ENCODE measurements around the gene CTNNBIP1.

DNA sequence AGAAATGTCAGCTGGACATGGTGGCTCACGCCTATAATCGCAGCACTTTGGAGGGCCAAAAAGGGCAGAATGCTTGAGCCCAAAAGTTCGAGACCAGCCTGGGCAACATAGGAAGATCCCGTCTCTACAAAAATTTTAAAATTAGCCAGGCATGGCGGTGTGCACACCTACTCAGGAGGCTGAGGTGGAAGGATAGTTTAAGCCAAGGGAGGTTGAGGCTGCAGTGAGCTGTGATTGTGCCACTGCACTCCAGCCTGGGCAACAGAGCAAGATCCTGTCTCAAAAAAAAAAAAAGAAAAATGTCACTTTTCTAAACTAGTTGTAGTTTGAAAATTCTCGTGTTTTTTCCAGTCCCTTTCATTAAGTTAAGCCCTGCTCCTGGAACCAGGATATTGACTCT is 95.5 kb downstream of the CTNNBIP1 start:
- TF ChIP-seq, protein P1, sequence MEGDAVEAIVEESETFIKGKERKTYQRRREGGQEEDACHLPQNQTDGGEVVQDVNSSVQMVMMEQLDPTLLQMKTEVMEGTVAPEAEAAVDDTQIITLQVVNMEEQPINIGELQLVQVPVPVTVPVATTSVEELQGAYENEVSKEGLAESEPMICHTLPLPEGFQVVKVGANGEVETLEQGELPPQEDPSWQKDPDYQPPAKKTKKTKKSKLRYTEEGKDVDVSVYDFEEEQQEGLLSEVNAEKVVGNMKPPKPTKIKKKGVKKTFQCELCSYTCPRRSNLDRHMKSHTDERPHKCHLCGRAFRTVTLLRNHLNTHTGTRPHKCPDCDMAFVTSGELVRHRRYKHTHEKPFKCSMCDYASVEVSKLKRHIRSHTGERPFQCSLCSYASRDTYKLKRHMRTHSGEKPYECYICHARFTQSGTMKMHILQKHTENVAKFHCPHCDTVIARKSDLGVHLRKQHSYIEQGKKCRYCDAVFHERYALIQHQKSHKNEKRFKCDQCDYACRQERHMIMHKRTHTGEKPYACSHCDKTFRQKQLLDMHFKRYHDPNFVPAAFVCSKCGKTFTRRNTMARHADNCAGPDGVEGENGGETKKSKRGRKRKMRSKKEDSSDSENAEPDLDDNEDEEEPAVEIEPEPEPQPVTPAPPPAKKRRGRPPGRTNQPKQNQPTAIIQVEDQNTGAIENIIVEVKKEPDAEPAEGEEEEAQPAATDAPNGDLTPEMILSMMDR (IDR thresholded peaks at IDR 0.05; ENCODE audit: low read length) = no peak
- TF ChIP-seq EZH2 (IDR thresholded peaks at IDR 0.05; ENCODE audit: borderline replicate concordance, low read length) = no peak
